H1 (cell line): ENCODE data around the gene MYH16. TPM values are rescaled to one million over a fixed set of nuclear protein-coding genes. Genes with fewer than 3 reads are reported as not detected.

Source experiments
- CTCF ChIA-PET: fragments of 300-600 bp; sonication (Branson Sonifier 250); formaldehyde crosslinking; loops from one replicate; lab custom pipeline; 2021; ENCODE audit not compliant: partially characterized antibody; lab: Charles Lee
- POLR2A ChIA-PET: fragments of 300-600 bp; sonication (Branson Sonifier 250); formaldehyde crosslinking; loops from one replicate; lab custom pipeline; 2021; ENCODE audit warnings: inconsistent platforms; ENCODE audit not compliant: partially characterized antibody; lab: Charles Lee
- DNase-seq, 2 experiments: peaks; one replicate each; pipeline versions ENCODE4 v3.0.0 to v3.0.0-alpha.2; 2010 to 2022; ENCODE audit warnings: low spot score in 2 of 2, low read depth in 1 of 2, mixed read lengths in 1 of 2
- FAIRE-seq: peaks from 2 replicates; lab custom pipeline; 2011; peaks lifted over from hg19 to GRCh38; lab: Jason Lieb, UNC
- H2AFZ ChIP-seq: 2 replicates; pipeline ENCODE4 v1.8.1; 2012; ENCODE audit warnings: low read length, inconsistent platforms
- H2AK5ac ChIP-seq: 2 replicates; pipeline ENCODE4 v1.6.1; 2013; ENCODE audit warnings: low read depth, low read length
- H2BK120ac ChIP-seq: replicated peaks from 2 replicates; pipeline ENCODE3; 2013; ENCODE audit warnings: low read depth, low read length, inconsistent platforms
- H2BK12ac ChIP-seq: 2 replicates; pipeline ENCODE4 v1.6.1; 2013; ENCODE audit warnings: low read depth, low read length
- H2BK15ac ChIP-seq: 2 replicates; pipeline ENCODE4 v1.6.1; 2013; ENCODE audit warnings: low read length
- H2BK20ac ChIP-seq: 2 replicates; pipeline ENCODE4 v1.6.1; 2013; ENCODE audit warnings: low read length
- H2BK5ac ChIP-seq: 2 replicates; pipeline ENCODE4 v1.6.1; 2013; ENCODE audit warnings: low read depth, low read length
- H3K14ac ChIP-seq: 2 replicates; pipeline ENCODE4 v1.6.1; 2013; ENCODE audit warnings: inconsistent platforms; ENCODE audit not compliant: insufficient read length
- H3K18ac ChIP-seq: 2 replicates; pipeline ENCODE4 v1.6.1; 2013; ENCODE audit warnings: low read length; ENCODE audit errors: extremely low read depth
- H3K23ac ChIP-seq: 2 replicates; pipeline ENCODE4 v1.6.1; 2013; ENCODE audit warnings: inconsistent platforms; ENCODE audit not compliant: insufficient read length
- H3K23me2 ChIP-seq: 2 replicates; pipeline ENCODE4 v1.6.1; 2013; ENCODE audit warnings: low read depth, low read length
- H3K27ac ChIP-seq: 2 replicates; pipeline ENCODE4 v1.6.1; 2011; ENCODE audit warnings: low read depth, low read length, inconsistent platforms
- H3K27me3 ChIP-seq, 4 experiments: replicated peaks in 1 of 4; 1 replicate in 1 of 4; 2 replicates in 3 of 4; pipeline versions ENCODE4 v1.6.1 to v1.8.1; 2011 to 2013; ENCODE audit warnings: low read length in 3 of 4, mild to moderate bottlenecking in 3 of 4, inconsistent platforms in 2 of 4, mixed read lengths in 2 of 4, moderate library complexity in 1 of 4; ENCODE audit not compliant: control insufficient read depth in 3 of 4, insufficient read depth in 3 of 4; ENCODE audit errors: extremely low read depth in 1 of 4
- H3K36me3 ChIP-seq, 4 experiments: 2 replicates each; pipeline versions ENCODE4 v1.6.1 to v1.8.1; 2011 to 2013; ENCODE audit warnings: mild to moderate bottlenecking in 4 of 4, low read length in 3 of 4, moderate library complexity in 2 of 4, control low read depth in 1 of 4, inconsistent platforms in 1 of 4; ENCODE audit not compliant: insufficient read depth in 4 of 4, control insufficient read depth in 2 of 4
- H3K4ac ChIP-seq: replicated peaks from 2 replicates; pipeline ENCODE3; 2013; ENCODE audit warnings: low read length, low read depth, mixed read lengths, inconsistent platforms; ENCODE audit not compliant: insufficient read length
- H3K4me1 ChIP-seq, 4 experiments: replicated peaks in 1 of 4; 1 replicate in 1 of 4; 2 replicates in 3 of 4; pipeline versions ENCODE4 v1.6.1 to v1.8.1; 2011 to 2013; ENCODE audit warnings: low read length in 3 of 4, inconsistent platforms in 2 of 4, mixed read lengths in 1 of 4; ENCODE audit not compliant: insufficient read depth in 4 of 4, control insufficient read depth in 3 of 4
- H3K4me2 ChIP-seq, 2 experiments: 2 replicates each; pipeline versions ENCODE4 v1.6.1 to v1.8.1; 2011 to 2013; ENCODE audit warnings: low read depth in 2 of 2, low read length in 2 of 2, control low read depth in 1 of 2, inconsistent platforms in 1 of 2, mild to moderate bottlenecking in 1 of 2; ENCODE audit not compliant: insufficient read depth in 1 of 2
- H3K4me3 ChIP-seq, 4 experiments: fragments of 200-600, 300-600 bp in 1 of 4; sonication (generic), shearing (Covaris generic), sonication (Bioruptor Twin) in 1 of 4; 2 replicates each; pipeline versions ENCODE4 v1.5.1 to v1.8.1; 2011 to 2016; ENCODE audit warnings: low read length in 4 of 4, low read depth in 3 of 4, control low read depth in 2 of 4, inconsistent platforms in 2 of 4, mild to moderate bottlenecking in 2 of 4, mixed read lengths in 1 of 4, moderate library complexity in 1 of 4; ENCODE audit not compliant: insufficient read depth in 2 of 4; ENCODE audit errors: extremely low read depth in 1 of 4
- H3K56ac ChIP-seq: replicated peaks from 2 replicates; pipeline ENCODE3; 2013; ENCODE audit warnings: low read depth, mild to moderate bottlenecking, mixed read lengths, low read length, inconsistent platforms; ENCODE audit not compliant: insufficient read length
- H3K79me1 ChIP-seq: 2 replicates; pipeline ENCODE4 v1.6.1; 2013; ENCODE audit warnings: low read depth, low read length, control low read depth
- H3K79me2 ChIP-seq, 2 experiments: 2 replicates each; pipeline versions ENCODE4 v1.6.1 to v1.8.1; 2012 to 2013; ENCODE audit warnings: low read length in 2 of 2, mild to moderate bottlenecking in 2 of 2, inconsistent platforms in 1 of 2; ENCODE audit not compliant: insufficient read depth in 2 of 2, control insufficient read depth in 1 of 2
- H3K9ac ChIP-seq, 4 experiments: replicated peaks in 1 of 4; 1 replicate in 1 of 4; 2 replicates in 3 of 4; pipeline versions ENCODE4 v1.6.1 to v1.8.1; 2011 to 2013; ENCODE audit warnings: low read depth in 3 of 4, low read length in 3 of 4, control low read depth in 2 of 4, mild to moderate bottlenecking in 2 of 4, moderate library complexity in 2 of 4, inconsistent platforms in 1 of 4; ENCODE audit errors: extremely low read depth in 1 of 4
- H3K9me3 ChIP-seq, 2 experiments: 2 replicates each; pipeline versions ENCODE4 v1.6.1 to v1.8.1; 2012 to 2013; ENCODE audit warnings: mild to moderate bottlenecking in 2 of 2, moderate library complexity in 2 of 2, control low read depth in 1 of 2, inconsistent platforms in 1 of 2, low read depth in 1 of 2, low read length in 1 of 2, mixed read lengths in 1 of 2; ENCODE audit not compliant: insufficient read depth in 2 of 2
- H4K20me1 ChIP-seq, 2 experiments: replicated peaks in 1 of 2; 2 replicates each; pipeline versions ENCODE3 to v1.8.1; 2011 to 2013; ENCODE audit warnings: inconsistent platforms in 2 of 2, low read length in 2 of 2, mild to moderate bottlenecking in 1 of 2; ENCODE audit not compliant: insufficient read depth in 2 of 2, control insufficient read depth in 1 of 2
- H4K5ac ChIP-seq: 2 replicates; pipeline ENCODE4 v1.6.1; 2013; ENCODE audit warnings: low read length, low read depth, mixed read lengths, inconsistent platforms; ENCODE audit not compliant: insufficient read length
- H4K8ac ChIP-seq: 2 replicates; pipeline ENCODE4 v1.8.0; 2013; ENCODE audit warnings: mild to moderate bottlenecking, moderate library complexity, low read length, inconsistent platforms; ENCODE audit not compliant: insufficient read depth; ENCODE audit errors: extremely low read depth
- H4K91ac ChIP-seq: replicated peaks from 2 replicates; pipeline ENCODE3; 2013; ENCODE audit warnings: low read length, mixed read lengths, inconsistent platforms; ENCODE audit not compliant: insufficient read length
- ASH2L ChIP-seq: fragments of 200-600, 300-600 bp; sonication (generic); IDR thresholded peaks from one replicate; pipeline ENCODE4 v1.7.1; 2017; ENCODE audit warnings: low read length
- BACH1 ChIP-seq: IDR thresholded peaks from 2 replicates; pipeline ENCODE4 v1.6.1; 2012; ENCODE audit warnings: low read length, improper control_type of control experiment
- CTBP2 ChIP-seq: IDR thresholded peaks from 2 replicates; pipeline ENCODE4 v1.7.0; 2011; ENCODE audit warnings: borderline replicate concordance, mild to moderate bottlenecking, moderate library complexity, mixed read lengths, low read length; ENCODE audit not compliant: insufficient read depth, insufficient read length
- GTF2F1 ChIP-seq: IDR thresholded peaks from 2 replicates; pipeline ENCODE4 v1.6.1; 2012; ENCODE audit warnings: low read depth, low read length, improper control_type of control experiment, borderline replicate concordance
- HDAC6 ChIP-seq: IDR thresholded peaks from one replicate; pipeline ENCODE4 v1.7.1; 2012; ENCODE audit warnings: low read depth, mild to moderate bottlenecking, inconsistent platforms, low read length, moderate library complexity
- JUND ChIP-seq: IDR thresholded peaks from 2 replicates; pipeline ENCODE4 v1.6.1; 2011; ENCODE audit warnings: mild to moderate bottlenecking, improper control_type of control experiment, low read length
- KDM1A ChIP-seq: fragments of 200-600, 300-600 bp; sonication (generic); IDR thresholded peaks from 2 replicates; pipeline ENCODE4 v1.7.1; 2016; ENCODE audit warnings: mild to moderate bottlenecking, low read length, borderline replicate concordance
- RNF2 ChIP-seq: fragments of 200-900, 300-1000 bp; sonication (generic); IDR thresholded peaks from 2 replicates; pipeline ENCODE4 v1.7.1; 2016; ENCODE audit warnings: borderline replicate concordance, low read depth, mild to moderate bottlenecking, antibody characterized with exemption, low read length; ENCODE audit not compliant: poor library complexity, severe bottlenecking; ENCODE audit errors: missing control alignments
- RXRA ChIP-seq: IDR thresholded peaks from 2 replicates; pipeline ENCODE4 v1.6.1; 2011; ENCODE audit warnings: low read depth, mild to moderate bottlenecking, low read length, moderate library complexity; ENCODE audit not compliant: insufficient read depth
- SAP30 ChIP-seq: fragments of 300-600 bp; sonication (generic); IDR thresholded peaks from 2 replicates; pipeline ENCODE4 v1.7.1; 2012; ENCODE audit warnings: low read length, moderate library complexity, mild to moderate bottlenecking, inconsistent platforms; ENCODE audit not compliant: insufficient read depth, insufficient replicate concordance
- USF2 ChIP-seq: IDR thresholded peaks from 2 replicates; pipeline ENCODE4 v1.6.1; 2011; ENCODE audit warnings: low read length, improper control_type of control experiment
- WGBS, 2 experiments: shearing (Covaris generic) in 1 of 2; methylation state at CpG; one replicate each; pipeline versions ENCODE4 v1.1.6 to v1.1.7; 2013 to 2015; ENCODE audit warnings: low lambda C conversion rate in 2 of 2, mixed read lengths in 2 of 2, inconsistent platforms in 1 of 2, low coverage in 1 of 2, missing lambda C conversion rate in 1 of 2; ENCODE audit not compliant: insufficient replicate concordance in 2 of 2, insufficient coverage in 1 of 2, insufficient read length in 1 of 2; ENCODE audit errors: extremely low coverage in 1 of 2, missing lambda C conversion rate in 1 of 2; 5-methylcytosine and 5-hydroxymethylcytosine counted together
- polyA plus RNA-seq, 7 experiments: library from polyadenylated mRNA; depleted of rRNA in 3 of 7; stranded (reverse) in 5 of 7; unstranded in 2 of 7; fragments of >200 nt in 5 of 7; fragments of 200-250 nt in 2 of 7; gene quantifications; 1 replicate in 5 of 7; 2 replicates in 1 of 7; 4 replicates in 1 of 7; pipeline versions ENCODE4 v1.2.1 to v1.2.3, GENCODE V29; 2011 to 2013; ENCODE audit warnings: missing spikeins in 2 of 7, mixed read lengths in 2 of 7
- total RNA-seq: library from RNA; stranded (reverse); fragmentation: NEBNext Ultra II Directional; extraction: Animal tissue kit (Norgen Biotek cat#: 25700); gene quantifications from 2 replicates; pipeline ENCODE4 v1.2.1, GENCODE V29; 2021

MYH16 gene
- total and polyA plus RNA-seq, 2 of the 8 experiments (the other 6 are each of a cell fraction or from before 2014, with no cell fraction given): not detected

DNA sequence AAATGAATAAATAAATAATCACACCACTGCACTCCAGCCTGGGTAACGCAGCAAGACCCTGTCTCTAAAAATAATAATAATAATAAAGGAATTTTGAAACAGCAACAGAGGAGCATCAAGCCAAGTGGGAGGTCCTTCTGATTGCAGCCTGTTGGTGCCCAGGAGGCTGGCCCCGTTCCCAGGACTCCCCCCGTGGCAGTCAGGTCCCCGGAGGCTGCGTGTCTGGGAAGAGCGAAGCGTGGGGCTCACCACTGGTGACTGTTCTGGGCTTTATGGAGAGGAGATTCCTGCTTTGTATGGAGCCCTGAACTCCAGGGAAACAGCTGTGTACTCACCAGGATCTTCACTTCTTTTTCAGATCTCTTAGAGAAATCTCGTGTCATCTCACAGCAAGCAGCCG lies 19.3 kb upstream of the MYH16 start:
- Histone ChIP-seq H4K91ac (no peak overlapping the region), H3K23me2 (no peaks in the 10 kb centered on the region), H3K9me3 (no peaks in the 10 kb centered on the region), H3K9ac (no peak overlapping the region), H2BK12ac (no peak overlapping the region), H3K4ac (no peak overlapping the region), H3K79me1 (no peaks in the 10 kb centered on the region), H2BK5ac (no peak overlapping the region), H3K36me3 (no peaks in the 10 kb centered on the region), H3K23ac (no peak overlapping the region), H2BK15ac (no peak overlapping the region), H3K27ac (no peak overlapping the region), H2BK120ac (no peak overlapping the region), H2BK20ac (no peak overlapping the region), H3K4me2 (no peak overlapping the region), H3K18ac (no peak overlapping the region), H2AK5ac (no peak overlapping the region), H3K4me3 (no peak overlapping the region), H3K56ac (no peak overlapping the region), H4K8ac (no peak overlapping the region), H3K4me1 (peaks cover 0 to 5% (median 2%) of the 10 kb centered on the region in 4 experiments; a peak in 3 of 7 replicates), H4K20me1 (no peaks in the 10 kb centered on the region), H3K14ac (no peak overlapping the region), H3K27me3 (no peaks in the 10 kb centered on the region), H3K79me2 (no peaks in the 10 kb centered on the region), H4K5ac (no peak overlapping the region), H2AFZ (no peak overlapping the region)
- 90% methylated on average over 9 of the region's 9 CpGs; no CpG with 5 or more reads in 1 of the 2 experiments for WGBS, 2 experiments
- DNase-seq: no peak
- ChIA-PET CTCF (no interaction called here), POLR2A (interaction anchor here (0.7 kb wide), 1 partner anchor 163 kb away, joined by 3 read pairs; no protein-coding TSS in a partner anchor)
- no peak for FAIRE-seq
- TF ChIP-seq CTBP2 (no peak), BACH1 (no peak), KDM1A (no peak), RNF2 (no peak), HDAC6 (no peak), USF2 (no peak), RXRA (no peak), SAP30 (no peak), GTF2F1 (no peak), ASH2L (no peak), JUND (no peak)
